GM21576 (cell line): ENCODE data around the gene SPDYE2.
A peak's percentile ranks its signal among the peaks of the same experiment; 100 is the strongest.
"Not testable (repeated sequence)": the region's sequence is repeated elsewhere in the genome, so short reads cannot be mapped to it uniquely, and the experiment has no call there.

Experiments used
- ATAC-seq: cut with Tn5 transposase; IDR thresholded peaks from one replicate; pipeline ENCODE4 v1.9.1; 2021; ENCODE audit warnings: mild to moderate bottlenecking, moderate library complexity; ENCODE audit not compliant: unreplicated experiment

The SPDYE2 gene, protein sequence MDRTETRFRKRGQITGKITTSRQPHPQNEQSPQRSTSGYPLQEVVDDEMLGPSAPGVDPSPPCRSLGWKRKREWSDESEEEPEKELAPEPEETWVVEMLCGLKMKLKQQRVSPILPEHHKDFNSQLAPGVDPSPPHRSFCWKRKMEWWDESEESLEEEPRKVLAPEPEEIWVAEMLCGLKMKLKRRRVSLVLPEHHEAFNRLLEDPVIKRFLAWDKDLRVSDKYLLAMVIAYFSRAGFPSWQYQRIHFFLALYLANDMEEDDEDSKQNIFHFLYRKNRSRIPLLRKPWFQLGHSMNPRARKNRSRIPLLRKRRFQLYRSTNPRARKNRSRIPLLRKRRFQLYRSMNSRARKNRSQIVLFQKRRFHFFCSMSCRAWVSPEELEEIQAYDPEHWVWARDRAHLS

DNA sequence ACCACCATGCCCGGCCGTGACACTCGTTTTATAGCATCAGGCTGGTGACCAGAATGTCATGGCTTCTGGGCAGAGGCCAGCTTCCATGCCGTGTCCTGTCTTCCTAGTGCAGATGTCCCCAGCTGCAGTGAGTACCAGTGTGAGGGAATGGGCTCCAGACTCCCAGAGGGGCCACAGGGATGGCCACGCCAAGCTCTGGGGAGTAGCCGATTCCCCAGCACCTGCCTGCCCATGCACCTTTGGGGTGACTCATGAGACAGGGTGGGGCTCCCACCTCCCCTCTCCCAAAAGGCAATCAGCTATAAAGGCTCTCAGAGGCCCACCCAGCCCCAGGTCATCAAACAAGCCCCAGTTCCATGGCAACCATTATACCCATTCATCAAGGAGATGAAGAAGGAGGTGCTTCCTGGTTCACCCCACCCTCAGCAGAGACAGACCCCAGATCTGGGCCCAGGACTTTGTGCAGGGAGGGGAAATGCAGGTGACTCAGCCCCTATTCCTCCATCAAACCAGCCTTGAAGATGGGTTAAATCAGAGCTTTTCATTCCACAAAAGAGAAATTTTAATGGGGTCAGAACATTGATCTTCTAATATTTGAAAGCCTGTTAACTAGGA lies at the start of gene SPDYE2:
Gene SPDYE2, plus strand, starts transcription at position 419 of the 615 bp plus-strand sequence. CDS start 2,030 bp downstream, outside the sequence.
- ATAC-seq = not testable (repeated sequence)

DNA sequence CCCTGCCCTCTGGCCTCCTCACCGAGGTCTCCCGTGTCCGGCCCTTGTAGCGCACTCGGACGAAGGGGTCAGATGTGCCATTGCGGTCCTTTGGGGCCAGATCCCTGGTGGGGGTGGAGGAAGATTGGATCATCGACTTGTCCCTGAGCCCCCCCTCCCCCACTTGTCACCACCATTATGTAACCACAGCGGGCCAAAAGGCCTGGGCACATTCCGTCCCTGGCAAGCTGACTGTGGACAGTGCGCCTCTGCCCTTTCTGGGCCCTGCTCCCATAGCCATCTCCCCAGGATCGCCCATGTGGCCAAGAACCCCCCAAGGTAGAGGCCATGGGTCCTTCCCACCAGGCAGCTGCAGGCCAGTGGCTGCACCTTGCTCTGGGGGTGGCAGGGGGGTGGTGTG lies 47.9 kb upstream of the SPDYE2 start:
- not testable (repeated sequence) for ATAC-seq

GRCh38 chr7:102505298-102506185 lies 45.5 kb upstream of the SPDYE2 start:
- ATAC-seq = not testable (repeated sequence)

DNA sequence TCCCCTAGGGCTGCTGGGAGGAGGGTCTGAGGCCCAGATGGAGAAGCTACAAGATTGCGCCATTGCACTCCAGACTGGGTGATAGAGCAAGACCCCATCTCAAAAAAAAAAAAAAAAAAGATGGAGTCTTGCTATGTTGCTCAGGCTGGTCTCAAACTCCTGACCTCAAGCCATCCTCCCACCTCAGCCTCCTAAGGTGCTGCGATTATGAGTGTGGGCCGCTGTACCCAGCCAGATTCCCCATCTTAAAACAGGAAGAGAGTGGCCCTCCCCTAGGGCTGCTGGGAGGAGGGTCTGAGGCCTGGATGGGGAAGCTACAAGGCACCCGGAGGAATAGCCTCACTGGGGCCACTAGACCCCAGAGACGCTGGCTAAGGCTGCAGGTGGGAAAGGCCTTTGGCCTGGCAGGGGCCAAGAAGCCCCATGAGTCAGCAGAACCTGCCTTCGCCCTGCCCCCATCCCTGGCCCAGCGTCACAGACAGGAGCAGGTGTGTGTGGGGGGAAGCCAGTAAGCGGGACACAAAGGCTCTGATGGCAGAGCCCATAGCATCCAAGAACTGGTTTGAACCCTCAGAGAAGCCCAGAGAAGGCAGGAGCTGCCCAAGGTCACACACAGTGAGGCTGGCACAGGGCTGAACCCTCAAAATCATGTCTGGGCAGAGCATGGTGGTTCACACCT lies 43.5 kb upstream of the SPDYE2 start:
- ATAC-seq = not testable (repeated sequence)

- not testable (repeated sequence) for ATAC-seq
Observed at GRCh38 chr7:102510575-102510974, 40.5 kb upstream of the SPDYE2 start.

DNA sequence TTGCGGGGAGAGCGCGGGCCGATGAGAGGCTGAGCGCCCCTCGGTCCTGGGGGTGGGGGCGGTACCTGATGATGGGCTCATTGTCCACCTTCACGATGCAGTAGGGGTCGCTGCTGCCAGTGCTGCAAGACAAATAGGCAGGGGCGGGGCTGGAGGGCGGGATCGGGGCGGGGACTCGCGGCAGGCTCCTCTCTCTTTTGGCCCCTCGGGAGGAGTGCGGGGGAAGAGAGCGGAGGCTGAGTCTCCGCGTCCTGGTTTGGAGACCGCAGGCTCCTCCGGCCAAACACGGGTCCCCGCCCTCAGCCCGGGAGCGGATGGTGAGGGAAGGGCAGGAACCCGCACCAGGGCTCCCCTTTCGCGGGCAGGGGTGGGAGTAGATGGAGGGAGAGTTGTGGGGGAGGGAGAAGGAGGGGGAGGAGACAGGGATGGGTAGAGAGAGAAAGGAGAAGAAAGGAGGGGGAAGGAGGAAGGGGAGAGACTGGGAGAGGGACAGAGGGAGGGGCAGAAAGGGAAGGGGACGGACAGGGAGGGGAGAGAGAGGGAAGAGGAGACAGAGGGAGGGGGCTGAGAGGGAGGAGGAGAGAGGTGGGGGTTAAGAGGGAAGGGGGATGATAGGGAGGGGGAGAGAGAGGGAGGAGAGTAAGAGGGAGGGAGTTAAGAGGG lies 39.0 kb upstream of the SPDYE2 start:
- ATAC-seq = peak; percentile 36

GRCh38 chr7:102512642-102513221 lies 38.3 kb upstream of the SPDYE2 start:
- ATAC-seq = not testable (repeated sequence)

GRCh38 chr7:102514881-102515721 lies 35.9 kb upstream of the SPDYE2 start:
- peak; percentile 56 for ATAC-seq

GRCh38 chr7:102515889-102516288 lies 35.1 kb upstream of the SPDYE2 start:
- not testable (repeated sequence) for ATAC-seq

GRCh38 chr7:102516951-102517350 lies 34.1 kb upstream of the SPDYE2 start:
- ATAC-seq = peak; percentile 23

GRCh38 chr7:102517550-102518147 lies 33.4 kb upstream of the SPDYE2 start, which contains the start of gene RASA4B:
RASA4B (minus strand) TSS chr7:102517777; CDS start chr7:102517710, 67 bp downstream.
- peak; percentile 57 for ATAC-seq

DNA sequence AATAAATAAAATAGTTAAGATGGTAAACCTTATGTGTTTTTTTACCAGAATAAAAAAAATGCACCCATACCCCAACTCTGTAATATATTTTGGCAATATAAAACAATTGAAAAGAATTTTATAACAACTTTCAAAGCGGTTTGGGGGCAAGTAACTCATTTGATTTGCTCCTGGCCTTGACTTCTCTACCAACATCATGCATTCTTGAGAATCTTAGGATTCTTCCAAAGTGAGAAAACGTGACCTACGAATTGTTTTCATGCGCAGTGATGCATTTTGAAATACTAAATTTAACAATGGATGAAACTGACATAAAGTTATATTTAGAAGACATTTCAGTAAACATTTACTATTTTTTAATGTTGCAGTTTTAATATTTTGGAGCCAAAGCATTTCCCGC lies 30.2 kb upstream of the SPDYE2 start:
- not testable (repeated sequence) for ATAC-seq

- not testable (repeated sequence) for ATAC-seq
Observed at GRCh38 chr7:102524803-102525202, 26.2 kb upstream of the SPDYE2 start.

DNA sequence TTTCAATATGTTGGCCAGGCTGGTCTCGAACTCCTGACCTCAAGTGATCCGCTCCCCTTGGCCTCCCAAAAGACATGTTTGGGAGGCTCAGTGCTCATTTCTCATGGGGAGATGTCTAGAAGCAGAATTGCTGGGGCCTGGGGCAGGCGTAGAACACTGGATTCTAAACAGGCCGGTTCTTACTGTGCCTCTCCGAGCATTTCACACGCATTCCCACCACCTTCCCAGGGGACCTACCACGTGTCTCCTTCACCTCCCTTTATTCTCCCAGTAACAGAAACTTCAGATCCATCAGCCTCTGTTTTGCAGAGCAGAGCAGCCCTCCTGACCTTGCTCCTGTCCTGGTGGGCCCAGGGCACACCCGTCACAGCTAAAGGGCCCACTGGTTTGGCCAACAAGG lies 23.8 kb upstream of the SPDYE2 start:
- not testable (repeated sequence) for ATAC-seq

DNA sequence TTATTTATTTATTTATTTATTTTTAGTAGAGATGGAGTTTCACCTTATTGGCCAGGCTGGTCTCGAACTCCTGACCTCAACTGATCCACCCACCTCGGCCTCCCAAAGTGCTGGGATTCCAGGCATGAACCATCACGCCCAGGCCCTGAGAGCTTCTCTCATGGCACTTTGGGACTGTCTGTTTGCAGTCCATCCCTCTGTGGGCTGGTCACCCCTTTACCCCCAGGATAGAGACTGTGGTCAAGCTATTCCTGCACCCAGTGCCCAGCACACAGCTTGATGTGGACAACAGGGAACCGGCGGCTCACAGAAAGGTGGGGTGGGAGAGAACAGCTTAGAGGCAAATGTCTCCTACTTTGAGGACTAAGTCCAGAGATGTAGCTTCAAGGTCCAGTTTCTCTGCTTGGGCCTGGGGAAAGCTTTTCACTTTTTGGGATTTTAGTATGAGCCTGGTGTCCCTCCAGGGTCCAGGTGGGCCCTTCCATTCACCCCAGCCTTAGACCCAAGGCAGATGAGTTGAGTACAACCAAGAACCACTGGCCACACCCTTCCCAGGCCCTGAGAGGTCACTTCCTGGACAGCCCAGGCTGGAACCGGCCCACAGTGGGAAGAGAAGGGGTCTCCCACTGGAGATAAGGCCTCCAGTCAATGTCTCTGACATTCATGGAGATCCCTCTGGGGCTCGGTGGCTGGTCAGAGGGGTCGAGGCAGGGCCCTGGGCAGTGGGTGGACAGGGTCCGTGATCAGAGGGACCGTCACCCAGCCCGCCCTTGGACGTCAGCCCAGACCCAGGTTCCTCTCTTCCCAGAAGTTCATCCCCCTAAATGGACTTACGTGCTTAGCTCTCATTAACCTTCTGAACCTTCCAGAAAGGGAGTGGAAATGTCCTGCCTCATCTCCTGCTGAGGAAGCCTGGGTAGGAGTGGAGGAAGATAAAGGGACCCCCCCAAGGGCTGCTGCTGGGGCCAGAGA lies 22.9 kb upstream of the SPDYE2 start:
- ATAC-seq = not testable (repeated sequence)

DNA sequence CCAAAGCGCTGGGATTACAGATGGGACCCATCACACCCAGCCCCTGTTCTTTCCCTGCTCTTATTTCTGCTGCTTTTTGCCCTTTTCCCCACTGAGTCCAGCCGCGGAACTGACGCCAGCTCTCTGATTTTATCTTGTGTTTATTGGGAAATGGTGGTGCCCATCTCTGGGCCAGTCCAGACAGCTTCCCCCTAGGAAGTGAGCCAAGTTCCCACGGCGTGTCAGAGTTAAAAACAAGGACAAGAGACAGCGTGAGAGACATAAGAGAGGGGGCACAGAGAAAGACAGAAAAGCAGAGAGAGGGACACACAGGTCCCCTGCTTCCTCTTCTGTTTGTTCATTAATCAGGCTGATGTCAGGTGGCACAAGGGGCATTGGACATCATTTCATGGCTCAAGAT lies 19.4 kb upstream of the SPDYE2 start:
- not testable (repeated sequence) for ATAC-seq

DNA sequence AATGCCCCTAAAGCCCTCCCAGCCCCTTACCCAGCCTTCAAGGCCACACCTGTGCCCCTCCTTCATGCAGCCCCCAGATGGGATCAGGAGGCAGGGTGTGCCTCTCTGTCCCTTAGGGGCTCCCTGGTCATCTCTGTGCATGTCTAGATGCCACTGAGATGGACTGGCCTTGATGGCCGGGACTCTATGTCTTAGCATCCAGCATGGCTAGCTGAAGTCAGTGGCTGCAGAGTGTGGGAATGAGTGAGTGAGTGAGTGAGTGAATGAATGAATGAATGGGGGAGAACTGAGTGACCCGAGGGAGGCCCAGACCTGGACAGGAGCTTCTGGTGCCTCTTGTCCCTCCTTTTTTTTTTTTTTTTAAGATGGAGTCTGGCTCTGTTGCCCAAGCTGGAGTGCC lies 18.9 kb upstream of the SPDYE2 start:
- ATAC-seq = not testable (repeated sequence)
